Esophagus muscularis mucosa (tissue), 4 donors: ENCODE data around the gene MYOZ1. TPM values are rescaled to one million over a fixed set of nuclear protein-coding genes. Genes with fewer than 3 reads are reported as not detected.

Source experiments
- DNase-seq: peaks from one replicate; pipeline ENCODE4 v3.0.0-alpha.2; 2017; ENCODE audit errors: extremely low spot score
- H3K27ac ChIP-seq, 4 donors: fragments of 200-600 bp; sonication (generic); replicated peaks in 1 of 4; 1 replicate in 3 of 4; 2 replicates in 1 of 4; pipeline ENCODE4 v1.5.1; 2016 to 2019; ENCODE audit warnings: mild to moderate bottlenecking in 1 of 4
- H3K27me3 ChIP-seq, 4 donors: fragments of 200-600 bp; sonication (generic); one replicate each; pipeline versions ENCODE4 v1.5.1 to v1.6.0; 2016 to 2019
- H3K36me3 ChIP-seq, 4 donors: fragments of 200-600 bp; sonication (generic); one replicate each; pipeline ENCODE4 v1.5.1; 2016 to 2019
- H3K4me1 ChIP-seq, 4 donors: fragments of 200-600 bp; sonication (generic); one replicate each; pipeline ENCODE4 v1.5.1; 2016 to 2019
- H3K4me3 ChIP-seq, 4 donors: fragments of 200-600 bp; sonication (generic); 1 replicate in 2 of 4; 2 replicates in 2 of 4; pipeline ENCODE4 v1.5.1; 2016 to 2019; ENCODE audit warnings: mild to moderate bottlenecking in 4 of 4, moderate library complexity in 1 of 4
- H3K9me3 ChIP-seq, 4 donors: fragments of 200-600 bp; sonication (generic); 1 replicate in 3 of 4; 2 replicates in 1 of 4; pipeline ENCODE4 v1.5.1; 2016 to 2019
- EP300 ChIP-seq: sonication (generic); formaldehyde crosslinking; IDR thresholded peaks from one replicate; pipeline ENCODE4 v1.6.1; 2017; ENCODE audit warnings: antibody characterized with exemption
- POLR2A ChIP-seq: fragments of 450-650 bp; IDR thresholded peaks from one replicate; pipeline ENCODE4 v1.6.1; 2017; ENCODE audit warnings: antibody characterized with exemption, moderate library complexity, mild to moderate bottlenecking, low read depth
- POLR2AphosphoS5 ChIP-seq, 2 donors: sonication (generic); formaldehyde crosslinking; IDR thresholded peaks; one replicate each; pipeline ENCODE4 v1.6.1; 2017; ENCODE audit warnings: antibody characterized with exemption in 2 of 2
- WGBS: methylation state at CpG from one replicate; pipeline ENCODE4 v1.1.5; 2018; 5-methylcytosine and 5-hydroxymethylcytosine counted together
- intact Hi-C: fragments of 100-400 bp; cut with DNase I; formaldehyde crosslinking; loops from one replicate; pipeline ENCODE4 v1.15.1; 2023
- total RNA-seq, 4 donors: library from RNA; depleted of rRNA; stranded (reverse); fragments of >200 nt; gene quantifications; one replicate each; pipeline versions ENCODE4 v1.1.0 to v1.2.1, GENCODE V29; 2016
- TF ChIP-seq, protein P1 (sequence below), 3 experiments: fragments of 200-600 bp in 2 of 3; fragments of 450-650 bp in 1 of 3; sonication (generic) in 2 of 3; IDR thresholded peaks; one replicate each; pipeline ENCODE4 v1.5.1; 2017 to 2019; ENCODE audit warnings: antibody characterized with exemption in 3 of 3, mild to moderate bottlenecking in 2 of 3, moderate library complexity in 1 of 3

The MYOZ1 gene
- total RNA-seq, 4 donors from 2014 or later: 0.17 to 0.29 TPM; not detected in 2

- no peak for DNase-seq
- WGBS: 22% methylated on average over 27 of the region's 35 CpGs
- H3K27ac ChIP-seq: peak overlapping the region; percentile 59 to 69 (median 64)
- H3K27me3 ChIP-seq: no peaks in the 10 kb centered on the region
- H3K9me3 ChIP-seq: no peaks in the 10 kb centered on the region
- intact Hi-C loops: no loop called here
- H3K36me3 ChIP-seq: peaks cover 0 to 1% (median 0%) of the 10 kb centered on the region in 4 donors
- TF ChIP-seq POLR2AphosphoS5 (IDR thresholded peaks at IDR 0.05) (no peak), POLR2A (no peak), EP300 (no peak)
- TF ChIP-seq, protein P1, sequence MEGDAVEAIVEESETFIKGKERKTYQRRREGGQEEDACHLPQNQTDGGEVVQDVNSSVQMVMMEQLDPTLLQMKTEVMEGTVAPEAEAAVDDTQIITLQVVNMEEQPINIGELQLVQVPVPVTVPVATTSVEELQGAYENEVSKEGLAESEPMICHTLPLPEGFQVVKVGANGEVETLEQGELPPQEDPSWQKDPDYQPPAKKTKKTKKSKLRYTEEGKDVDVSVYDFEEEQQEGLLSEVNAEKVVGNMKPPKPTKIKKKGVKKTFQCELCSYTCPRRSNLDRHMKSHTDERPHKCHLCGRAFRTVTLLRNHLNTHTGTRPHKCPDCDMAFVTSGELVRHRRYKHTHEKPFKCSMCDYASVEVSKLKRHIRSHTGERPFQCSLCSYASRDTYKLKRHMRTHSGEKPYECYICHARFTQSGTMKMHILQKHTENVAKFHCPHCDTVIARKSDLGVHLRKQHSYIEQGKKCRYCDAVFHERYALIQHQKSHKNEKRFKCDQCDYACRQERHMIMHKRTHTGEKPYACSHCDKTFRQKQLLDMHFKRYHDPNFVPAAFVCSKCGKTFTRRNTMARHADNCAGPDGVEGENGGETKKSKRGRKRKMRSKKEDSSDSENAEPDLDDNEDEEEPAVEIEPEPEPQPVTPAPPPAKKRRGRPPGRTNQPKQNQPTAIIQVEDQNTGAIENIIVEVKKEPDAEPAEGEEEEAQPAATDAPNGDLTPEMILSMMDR (IDR thresholded peaks at IDR 0.05): no peak
- H3K4me3 ChIP-seq: peak overlapping the region; percentile 68 to 79 (median 78)
- peaks cover 21 to 44% (median 28%) of the 10 kb centered on the region in 4 donors for H3K4me1 ChIP-seq
These were observed 6.8 kb upstream of the MYOZ1 start for GRCh38 chr10:73647875-73648651.

- intact Hi-C loops: no loop called here
- WGBS: 34% methylated on average over 14 of the region's 32 CpGs
- TF ChIP-seq POLR2A (no peak), EP300 (no peak), POLR2AphosphoS5 (IDR thresholded peaks at IDR 0.05) (peak in 1 of 2 donors; percentile 23)
- TF ChIP-seq, protein P1 (IDR thresholded peaks at IDR 0.05): no peak
These were observed 6.1 kb upstream of the MYOZ1 start for GRCh38 chr10:73647211-73647874.

GRCh38 chr10:73646598-73647041 is 5.3 kb upstream of the MYOZ1 start:
- TF ChIP-seq EP300 (no peak), POLR2AphosphoS5 (IDR thresholded peaks at IDR 0.05) (no peak), POLR2A (no peak)
- TF ChIP-seq, protein P1 (IDR thresholded peaks at IDR 0.05): no peak
- 87% methylated on average over 9 of the region's 9 CpGs for WGBS
- Histone ChIP-seq H3K27me3 (no peaks in the 10 kb centered on the region), H3K4me3 (no peak overlapping the region), H3K4me1 (peaks cover 21 to 44% (median 28%) of the 10 kb centered on the region in 4 donors), H3K9me3 (no peaks in the 10 kb centered on the region), H3K36me3 (no peaks in the 10 kb centered on the region), H3K27ac (no peak overlapping the region)
- intact Hi-C loops: no loop called here
- DNase-seq: no peak

More at GRCh38 chr10:73647211-73647874, 6.1 kb upstream of the MYOZ1 start:
- DNase-seq: no peak
- peak overlapping the region; percentile 68 to 79 (median 78) for H3K4me3 ChIP-seq
- no peaks in the 10 kb centered on the region for H3K36me3 ChIP-seq
- no peaks in the 10 kb centered on the region for H3K27me3 ChIP-seq
- peaks cover 21 to 44% (median 28%) of the 10 kb centered on the region in 4 donors for H3K4me1 ChIP-seq
- peak overlapping the region; percentile 59 to 69 (median 64) for H3K27ac ChIP-seq
- H3K9me3 ChIP-seq: no peaks in the 10 kb centered on the region

GRCh38 chr10:73645251-73645650 is 4.0 kb upstream of the MYOZ1 start:
- intact Hi-C loops: loop anchor here (2.0 kb wide), 1 partner anchor 114 kb away; no protein-coding TSS in a partner anchor
- WGBS: 70% methylated on average over 3 of the region's 3 CpGs

More at GRCh38 chr10:73645251-73645650, 4.0 kb upstream of the MYOZ1 start:
- DNase-seq: no peak
- no peak overlapping the region for H3K27ac ChIP-seq
- H3K4me3 ChIP-seq: no peak overlapping the region
- H3K36me3 ChIP-seq: no peaks in the 10 kb centered on the region
- no peak for TF ChIP-seq EP300
- no peak for TF ChIP-seq POLR2A
- no peak for TF ChIP-seq POLR2AphosphoS5 (IDR thresholded peaks at IDR 0.05)
- TF ChIP-seq, protein P1 (IDR thresholded peaks at IDR 0.05): no peak
- no peaks in the 10 kb centered on the region for H3K9me3 ChIP-seq
- peaks cover 21 to 33% (median 27%) of the 10 kb centered on the region in 4 donors for H3K4me1 ChIP-seq
- H3K27me3 ChIP-seq: no peaks in the 10 kb centered on the region
